Left renal pelvis (tissue), 4 donors: ENCODE data around the gene NTMT1. TPM values are rescaled to one million over a fixed set of nuclear protein-coding genes. Genes with fewer than 3 reads are reported as not detected.

Experiments
- DNase-seq, 4 donors: peaks; one replicate each; pipeline ENCODE4 v3.0.0-alpha.2; 2013; ENCODE audit warnings: low read depth in 4 of 4, low spot score in 3 of 4
- polyA plus RNA-seq, 4 donors: library from polyadenylated mRNA; unstranded; fragments of 120-200 nt; gene quantifications; one replicate each; pipeline ENCODE4 v1.2.1, GENCODE V29; 2013; ENCODE audit not compliant: insufficient read length in 4 of 4

Gene NTMT1
- polyA plus RNA-seq, 4 donors: 21.2 to 32.4 (median 29.9) TPM

DNA sequence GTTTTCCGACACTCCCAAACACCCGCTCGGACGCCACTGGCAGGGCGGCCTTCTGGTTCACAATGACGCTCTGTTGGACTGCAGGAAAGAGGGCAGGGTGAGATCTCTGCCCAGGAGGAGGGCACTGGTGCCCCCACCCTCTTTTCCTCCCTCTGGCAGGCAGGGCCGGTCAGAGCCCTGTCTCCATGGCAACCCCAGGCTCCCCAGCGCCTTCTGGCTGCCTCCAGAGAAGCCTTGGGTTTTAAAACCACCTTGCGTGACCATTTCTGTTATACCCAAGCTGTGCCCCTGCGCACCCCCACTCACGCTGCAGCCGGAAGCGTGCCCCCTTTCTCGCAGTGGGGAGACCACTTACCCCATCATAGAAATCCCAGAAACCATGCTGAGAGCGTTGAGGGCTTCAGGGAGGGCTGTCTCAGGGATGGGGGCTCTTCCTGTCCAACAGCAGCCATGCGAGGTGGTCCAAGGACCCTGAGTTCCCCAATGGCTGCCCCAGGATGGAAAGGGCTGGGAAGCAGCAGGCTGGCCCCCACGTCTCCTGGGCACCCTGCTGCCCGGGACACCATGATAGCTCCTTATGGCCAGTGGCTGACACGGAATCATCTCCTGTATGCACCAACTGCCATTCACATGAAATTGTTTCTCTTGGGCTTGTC is 12.3 kb upstream of the NTMT1 start:
- DNase-seq: no peak

DNA sequence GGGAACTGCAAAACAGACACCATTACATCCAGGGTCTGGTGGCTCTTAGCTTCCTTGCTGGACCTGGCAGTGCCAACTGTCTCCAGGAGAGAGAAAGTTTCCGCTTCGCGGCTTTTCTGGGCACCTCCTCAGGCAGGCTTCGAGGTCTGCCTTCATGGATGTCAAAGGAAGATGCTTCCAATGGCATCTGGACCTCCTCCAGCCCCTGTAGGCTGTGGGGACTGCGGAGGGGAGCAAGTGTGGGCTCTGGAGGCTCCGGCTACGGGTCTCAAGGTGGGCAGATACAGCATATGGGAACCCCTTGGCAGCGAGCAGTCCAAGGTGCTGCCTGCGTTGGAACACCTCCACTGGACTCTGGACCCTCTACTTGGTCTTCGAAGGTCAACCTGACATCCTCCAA is 11.0 kb upstream of the NTMT1 start:
- DNase-seq: no peak

DNA sequence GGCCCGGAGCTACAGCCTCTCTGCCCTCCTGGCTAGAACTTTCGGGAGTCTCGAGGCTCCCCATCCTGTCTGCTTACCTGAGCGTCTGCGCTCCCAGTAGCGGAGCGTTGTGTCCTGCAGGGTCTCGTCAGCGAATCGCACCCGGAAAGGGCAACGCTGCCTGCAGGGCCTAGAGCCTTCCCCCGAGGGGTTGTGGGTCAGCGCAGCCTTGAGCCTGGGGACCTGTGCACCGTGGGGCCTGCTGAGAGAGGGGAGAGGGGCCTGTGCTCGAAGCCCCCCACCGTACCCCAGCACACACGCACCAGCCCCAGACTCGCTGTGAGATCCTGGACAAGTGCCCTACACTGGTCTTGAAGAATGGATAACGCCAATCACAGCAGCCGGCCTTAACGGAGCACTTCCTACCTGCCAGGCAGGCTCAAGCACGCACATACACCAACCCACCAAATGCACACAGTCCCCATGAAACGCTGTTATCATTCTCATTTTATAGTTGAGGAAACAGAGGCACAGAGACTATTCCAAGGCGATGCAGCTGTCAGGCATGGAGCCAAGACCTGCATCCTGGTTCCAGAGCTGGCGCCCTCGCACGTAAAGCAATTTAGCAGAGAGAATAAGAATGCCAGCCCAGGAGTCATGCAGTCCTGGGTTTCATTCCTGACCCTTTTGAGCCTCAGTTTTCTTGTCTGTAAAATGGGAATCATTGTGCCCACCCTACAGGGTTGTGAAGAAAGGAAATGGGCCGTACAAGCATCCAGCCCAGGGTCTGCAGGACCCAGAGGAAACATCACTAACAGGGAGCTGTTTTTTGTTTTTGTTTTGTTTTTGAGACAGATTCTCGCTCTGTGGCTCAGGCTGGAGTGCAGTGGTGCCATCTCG is 10.3 kb upstream of the NTMT1 start:
- DNase-seq: no peak

DNA sequence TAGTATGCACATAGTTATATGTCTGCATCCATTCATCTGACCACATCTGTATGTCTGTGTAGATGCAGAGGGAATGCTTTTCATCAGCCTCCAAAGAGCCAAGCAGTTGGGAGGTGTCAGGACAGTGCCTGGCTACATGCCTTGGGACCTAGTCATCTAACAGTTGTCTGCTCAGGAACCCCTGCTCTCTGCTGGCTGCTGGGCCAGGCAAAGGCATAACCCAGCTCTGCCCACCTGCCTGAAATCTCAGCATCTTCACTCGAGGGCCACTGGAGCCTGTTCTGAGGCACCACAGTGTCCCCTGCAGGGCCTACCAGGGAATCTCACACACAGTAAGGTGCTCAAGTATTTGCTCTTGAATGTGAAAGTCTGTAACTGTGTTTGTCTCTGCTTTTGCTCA is 8.8 kb upstream of the NTMT1 start:
- DNase-seq: no peak

DNA sequence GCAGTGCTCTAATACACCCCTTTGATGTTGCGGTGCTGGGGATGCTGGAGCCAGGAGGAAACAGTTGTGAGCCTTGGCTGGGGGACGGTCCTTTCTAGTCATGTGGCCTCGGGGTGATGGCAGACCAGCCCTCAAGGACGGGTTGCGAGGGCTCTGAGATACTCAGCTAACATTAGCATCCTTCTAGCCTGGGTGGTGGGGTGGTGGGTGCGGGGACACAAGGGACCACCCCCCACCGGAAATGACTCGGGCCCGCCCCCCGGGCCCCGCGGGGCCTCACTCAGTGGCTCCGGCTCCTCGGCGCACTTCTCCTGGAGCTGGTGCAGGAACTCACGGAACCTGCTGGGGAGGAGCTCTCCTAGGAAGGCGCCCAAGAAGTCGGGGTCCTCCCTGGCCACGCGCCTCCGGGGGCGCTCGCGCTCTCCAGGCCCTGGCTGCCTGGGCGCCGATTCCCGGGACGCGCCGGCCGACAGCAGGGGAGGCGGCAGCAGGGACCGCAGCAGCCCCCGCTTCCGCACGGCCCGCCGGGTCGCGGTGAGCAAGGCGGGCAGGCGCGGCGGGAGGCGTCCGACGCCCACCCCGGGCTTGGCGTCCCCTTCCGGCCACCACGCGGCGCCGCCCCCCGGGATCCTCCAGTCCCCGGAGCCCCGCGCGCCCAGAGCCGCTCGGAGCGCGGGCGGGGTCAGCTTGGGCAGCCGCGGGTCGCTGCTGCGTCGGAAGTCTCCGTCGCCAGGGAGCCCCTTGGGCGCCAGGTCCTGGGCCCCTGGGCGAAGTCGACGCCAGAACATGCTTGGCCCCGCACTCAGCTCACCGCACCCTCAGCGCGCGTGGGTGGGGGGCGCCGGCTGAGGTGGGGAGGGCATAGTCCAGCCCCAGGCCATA is 5.9 kb upstream of the NTMT1 start:
- no peak for DNase-seq

GRCh38 chr9:129620669-129621295 is 5.2 kb upstream of the NTMT1 start, which contains the start of gene C9orf50:
Gene C9orf50 (minus strand): TSS chr9:129621101. CDS start chr9:129620574, 527 bp downstream.
- DNase-seq: no peak

DNA sequence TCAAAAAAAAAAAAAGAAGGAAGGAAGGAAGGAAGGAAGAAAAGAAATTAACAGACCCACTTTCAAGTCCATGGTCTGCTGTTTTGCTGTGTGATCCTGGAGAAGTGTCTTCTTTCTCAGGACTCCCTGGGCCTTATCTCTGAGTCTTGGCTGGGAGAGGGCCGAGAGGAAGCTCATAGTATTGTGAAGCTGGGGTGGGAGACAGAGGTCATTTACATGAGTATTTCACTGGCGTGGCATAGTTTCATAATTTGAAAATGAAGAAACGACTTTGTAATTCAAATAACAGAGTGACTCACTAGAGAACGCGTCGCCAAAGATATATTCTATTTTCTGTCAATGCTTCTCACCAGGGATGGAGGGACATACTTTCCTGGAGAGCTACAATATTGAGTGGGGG is 2.6 kb upstream of the NTMT1 start:
- DNase-seq: no peak

- no peak for DNase-seq
Observed at GRCh38 chr9:129624168-129624759, 1.7 kb upstream of the NTMT1 start.

- DNase-seq: no peak
Observed at GRCh38 chr9:129624947-129625346, 1.0 kb upstream of the NTMT1 start.

GRCh38 chr9:129626625-129627284 is 792 bp downstream of the NTMT1 start:
- DNase-seq: no peak

DNA sequence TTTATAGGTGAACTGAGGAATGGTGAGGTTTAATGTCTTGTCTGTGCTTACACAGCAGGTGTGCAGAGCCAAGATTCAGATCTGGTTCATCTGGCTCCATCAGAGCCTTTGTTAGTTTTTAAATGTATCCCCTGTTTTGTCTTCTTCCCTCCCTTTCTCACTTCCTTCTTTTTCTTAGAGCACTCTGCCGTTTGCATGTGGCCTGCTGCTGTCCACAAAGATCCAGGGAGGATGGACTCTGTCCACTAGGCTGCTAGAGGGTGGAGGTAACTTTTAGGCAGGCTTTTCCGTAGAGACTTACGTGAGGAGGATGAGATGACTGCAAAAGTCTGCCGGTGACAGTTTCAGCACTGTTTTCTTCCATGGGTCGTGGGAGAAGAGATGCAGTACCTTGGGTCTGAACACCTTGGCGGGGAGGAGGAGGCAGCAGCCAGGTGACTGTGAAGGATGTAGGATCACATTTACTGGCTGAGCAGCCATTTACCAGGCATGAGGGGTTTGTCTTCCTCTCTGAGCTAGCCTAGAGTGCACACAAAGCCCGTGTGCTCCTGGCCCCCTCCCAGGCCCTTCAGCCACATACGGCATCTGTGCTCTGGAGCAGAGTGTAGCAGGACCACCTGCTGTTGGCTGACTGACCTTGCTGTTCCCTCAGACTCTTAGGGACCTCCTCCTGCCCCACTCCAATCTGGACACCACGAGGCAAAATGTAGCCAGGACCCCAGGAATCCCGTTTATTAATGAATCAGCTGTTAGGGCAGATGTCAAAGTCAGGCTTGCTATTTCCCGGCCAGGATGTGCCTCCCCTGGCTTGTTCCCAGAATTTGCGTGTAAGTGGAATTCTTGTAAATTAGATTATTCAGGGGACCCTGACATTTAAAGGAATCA is 1.8 kb downstream of the NTMT1 start:
- DNase-seq: no peak

GRCh38 chr9:129628709-129629108 is 2.7 kb downstream of the NTMT1 start:
- DNase-seq: no peak

- no peak for DNase-seq
Observed at GRCh38 chr9:129629251-129629820, 3.4 kb downstream of the NTMT1 start.

DNA sequence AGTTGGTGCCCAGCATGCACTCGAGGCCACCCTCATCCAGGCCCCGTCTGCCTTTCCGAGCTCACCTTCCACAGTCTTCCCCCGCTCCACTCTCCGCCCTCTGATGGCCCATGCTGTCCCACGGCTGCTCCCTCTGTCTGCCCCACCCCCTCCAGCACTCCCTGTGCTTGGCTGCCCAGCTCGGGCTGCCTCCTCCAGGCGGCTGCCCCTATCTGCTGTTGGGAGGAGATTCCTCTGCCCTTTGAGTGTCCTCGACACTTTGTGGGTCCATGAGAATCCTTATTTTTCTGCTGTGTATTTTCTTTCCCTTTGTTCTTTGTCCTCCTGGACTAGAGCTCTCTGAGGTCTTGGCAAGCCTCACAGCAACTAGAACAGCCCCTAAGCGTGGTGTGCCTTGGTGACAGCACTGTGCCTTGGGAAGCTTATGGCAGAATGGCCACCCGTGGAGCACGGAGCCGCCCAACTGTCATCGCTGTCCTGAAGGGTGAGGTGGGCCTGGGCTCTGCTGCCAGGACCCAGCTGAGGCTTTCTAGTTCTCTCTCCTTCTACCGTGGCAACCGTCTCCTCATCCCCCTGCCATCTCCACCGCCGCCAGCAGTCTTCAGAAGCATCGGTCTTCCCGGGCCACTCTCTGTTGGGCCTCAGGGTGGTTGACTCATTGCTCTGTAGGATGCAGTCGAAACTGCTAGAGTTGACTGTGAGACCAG is 5.2 kb downstream of the NTMT1 start:
- DNase-seq: no peak

DNA sequence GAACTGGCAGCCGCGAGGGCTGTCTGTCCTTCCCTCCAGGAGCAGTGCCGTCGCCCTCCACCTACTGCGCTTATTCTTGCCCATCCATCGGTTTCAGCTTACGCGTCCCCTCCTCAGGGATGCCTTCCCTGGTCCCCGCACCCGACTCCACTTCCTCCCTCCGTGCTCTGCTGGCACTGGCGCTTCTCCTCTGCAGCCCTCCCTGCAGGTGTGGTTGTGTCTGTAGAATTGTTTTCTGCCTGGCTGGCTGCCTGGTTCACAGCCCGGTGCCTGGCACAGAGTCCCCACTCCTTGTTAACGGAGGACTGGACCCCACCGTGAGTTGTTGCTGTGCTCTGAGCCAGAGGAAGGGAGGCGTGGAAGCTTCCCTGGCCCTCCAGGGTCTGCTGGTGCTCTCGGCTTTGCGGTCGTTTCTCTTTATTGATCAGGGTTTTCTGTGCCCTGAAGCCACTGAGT is 5.7 kb downstream of the NTMT1 start:
- DNase-seq: no peak

GRCh38 chr9:129632460-129632859 is 6.5 kb downstream of the NTMT1 start:
- DNase-seq: no peak

- DNase-seq: no peak
Observed at GRCh38 chr9:129633207-129633606, 7.2 kb downstream of the NTMT1 start.

- DNase-seq: no peak
Observed at GRCh38 chr9:129633848-129634247, 7.9 kb downstream of the NTMT1 start.
